HepG2 (cell line): ENCODE data around the gene ZFYVE27. TPM values are rescaled to one million over a fixed set of nuclear protein-coding genes. Genes with fewer than 3 reads are reported as not detected.

Source experiments
- AGO2 ChIP-seq: fragments of 200-400 bp; formaldehyde crosslinking; optimal IDR thresholded peaks from 2 replicates; pipeline ENCODE3; 2017; ENCODE audit warnings: mild to moderate bottlenecking, low read depth, low read length, moderate library complexity
- ATF7 ChIP-seq, 2 experiments: fragments of 450-650 bp in 1 of 2; sonication (generic) in 1 of 2; formaldehyde crosslinking in 1 of 2; IDR thresholded peaks; 2 replicates each; pipeline versions ENCODE4 v1.4.0 to v1.6.1; 2016 to 2020; ENCODE audit warnings: antibody characterized with exemption in 1 of 2, mild to moderate bottlenecking in 1 of 2, missing genetic modification reagents in 1 of 2
- EEA1 ChIP-seq: sonication (generic); formaldehyde crosslinking; IDR thresholded peaks from 2 replicates; pipeline ENCODE4 v1.5.1; 2020; ENCODE audit warnings: mild to moderate bottlenecking, missing genetic modification reagents, borderline replicate concordance
- GATAD2A ChIP-seq: IDR thresholded peaks from 2 replicates; pipeline ENCODE4 v1.6.1; 2016
- JDP2 ChIP-seq: sonication (generic); formaldehyde crosslinking; IDR thresholded peaks from 2 replicates; pipeline ENCODE4 v1.8.1; 2022; ENCODE audit warnings: missing genetic modification reagents, borderline replicate concordance
- KDM4B ChIP-seq: sonication (generic); formaldehyde crosslinking; IDR thresholded peaks from 2 replicates; pipeline ENCODE4 v1.4.0; 2020; ENCODE audit warnings: missing genetic modification reagents
- MAX ChIP-seq: IDR thresholded peaks from 2 replicates; pipeline ENCODE4 v1.6.1; 2012; ENCODE audit warnings: inconsistent platforms
- PAWR ChIP-seq: sonication (generic); formaldehyde crosslinking; IDR thresholded peaks from 2 replicates; pipeline ENCODE4 v1.4.0; 2020; ENCODE audit warnings: missing genetic modification reagents, mild to moderate bottlenecking, borderline replicate concordance
- RFXAP ChIP-seq: sonication (generic); formaldehyde crosslinking; IDR thresholded peaks from 2 replicates; pipeline ENCODE4 v1.4.0; 2020; ENCODE audit warnings: missing genetic modification reagents, borderline replicate concordance
- SCMH1 ChIP-seq: sonication (generic); formaldehyde crosslinking; IDR thresholded peaks from 2 replicates; pipeline ENCODE4 v1.9.0; 2021; ENCODE audit warnings: missing genetic modification reagents, mild to moderate bottlenecking, borderline replicate concordance
- SP1 ChIP-seq, 2 experiments: fragments of 450-650 bp in 1 of 2; sonication (generic) in 1 of 2; formaldehyde crosslinking in 1 of 2; IDR thresholded peaks; 2 replicates each; pipeline versions ENCODE4 v1.4.0 to v1.6.1; 2016 to 2020; ENCODE audit warnings: missing genetic modification reagents in 1 of 2
- TBX2 ChIP-seq: sonication (generic); formaldehyde crosslinking; IDR thresholded peaks from 2 replicates; pipeline ENCODE4 v1.5.0; 2020; ENCODE audit warnings: missing genetic modification reagents, mild to moderate bottlenecking, borderline replicate concordance
- ZBTB3 ChIP-seq: sonication (generic); formaldehyde crosslinking; IDR thresholded peaks from 2 replicates; pipeline ENCODE4 v1.4.0; 2020; ENCODE audit warnings: low read depth, mild to moderate bottlenecking, moderate library complexity, missing genetic modification reagents, borderline replicate concordance
- ZMAT3 ChIP-seq: sonication (generic); formaldehyde crosslinking; conservative IDR thresholded peaks from 2 replicates; pipeline ENCODE4 v1.7.0; 2021; ENCODE audit warnings: missing genetic modification reagents
- ZNF143 ChIP-seq: sonication (generic); formaldehyde crosslinking; IDR thresholded peaks from 2 replicates; pipeline ENCODE4 v1.4.0; 2020; ENCODE audit warnings: missing genetic modification reagents
- ZNF160 ChIP-seq: sonication (generic); formaldehyde crosslinking; IDR thresholded peaks from 2 replicates; pipeline ENCODE4 v1.8.0; 2022; ENCODE audit warnings: mild to moderate bottlenecking, inconsistent platforms, missing genetic modification reagents
- ZNF326 ChIP-seq: sonication (generic); formaldehyde crosslinking; IDR thresholded peaks from 2 replicates; pipeline ENCODE4 v1.4.0; 2020; ENCODE audit warnings: missing genetic modification reagents, borderline replicate concordance
- ZNF329 ChIP-seq: sonication (generic); formaldehyde crosslinking; IDR thresholded peaks from 2 replicates; pipeline ENCODE4 v1.9.0; 2021; ENCODE audit warnings: low read depth, mild to moderate bottlenecking, missing genetic modification reagents
- ZNF430 ChIP-seq: sonication (generic); formaldehyde crosslinking; IDR thresholded peaks from 2 replicates; pipeline ENCODE4 v1.9.0; 2021; ENCODE audit warnings: mild to moderate bottlenecking, missing genetic modification reagents
- ZNF563 ChIP-seq: sonication (generic); formaldehyde crosslinking; IDR thresholded peaks from 2 replicates; pipeline ENCODE4 v1.8.0; 2022; ENCODE audit warnings: mild to moderate bottlenecking, moderate library complexity, missing genetic modification reagents
- ZNF7 ChIP-seq: IDR thresholded peaks from 2 replicates; pipeline ENCODE4 v1.6.1; 2016; ENCODE audit warnings: missing biosample characterization, missing genetic modification reagents
- ZSCAN21 ChIP-seq: sonication (generic); formaldehyde crosslinking; IDR thresholded peaks from 2 replicates; pipeline ENCODE4 v1.8.0; 2022; ENCODE audit warnings: mild to moderate bottlenecking, missing genetic modification reagents, moderate library complexity, borderline replicate concordance
- polyA plus RNA-seq, 8 experiments: library from polyadenylated mRNA; depleted of rRNA in 3 of 8; stranded (reverse) in 7 of 8; unstranded in 1 of 8; fragments of >200 nt; fragmentation: Illumina TruSeq in 4 of 8; extraction: Trizol in 4 of 8; gene quantifications; 2 replicates each; pipeline versions ENCODE4 v1.2.1 to v1.2.3, GENCODE V29; 2011 to 2016; ENCODE audit warnings: low read depth in 4 of 8, missing spikeins in 1 of 8, mixed read lengths in 1 of 8; ENCODE audit not compliant: insufficient read depth in 1 of 8
- total RNA-seq, 5 experiments: library from RNA; depleted of rRNA; stranded (reverse); fragments of >200 nt; fragmentation: Illumina TruSeq; extraction: Trizol; gene quantifications; 2 replicates each; pipeline ENCODE4 v1.2.3, GENCODE V29; 2016; ENCODE audit warnings: low read depth in 1 of 5
- TF ChIP-seq, protein P1 (sequence below): sonication (generic); formaldehyde crosslinking; conservative IDR thresholded peaks from 2 replicates; pipeline ENCODE4 v1.8.0; 2022; ENCODE audit warnings: low read depth, missing genetic modification reagents
- TF ChIP-seq, protein P2 (sequence below): IDR thresholded peaks from 2 replicates; pipeline ENCODE4 v1.6.1; 2016; ENCODE audit warnings: missing biosample characterization, missing genetic modification reagents, low read depth
- TF ChIP-seq, protein P3 (sequence below): sonication (generic); formaldehyde crosslinking; IDR thresholded peaks from 2 replicates; pipeline ENCODE4 v1.4.0; 2020; ENCODE audit warnings: missing genetic modification reagents, borderline replicate concordance

Gene ZFYVE27
- total and polyA plus RNA-seq, 2 of the 13 experiments (the other 11 are each of a cell fraction or from before 2014, with no cell fraction given): 19.7 to 20.5 TPM

DNA sequence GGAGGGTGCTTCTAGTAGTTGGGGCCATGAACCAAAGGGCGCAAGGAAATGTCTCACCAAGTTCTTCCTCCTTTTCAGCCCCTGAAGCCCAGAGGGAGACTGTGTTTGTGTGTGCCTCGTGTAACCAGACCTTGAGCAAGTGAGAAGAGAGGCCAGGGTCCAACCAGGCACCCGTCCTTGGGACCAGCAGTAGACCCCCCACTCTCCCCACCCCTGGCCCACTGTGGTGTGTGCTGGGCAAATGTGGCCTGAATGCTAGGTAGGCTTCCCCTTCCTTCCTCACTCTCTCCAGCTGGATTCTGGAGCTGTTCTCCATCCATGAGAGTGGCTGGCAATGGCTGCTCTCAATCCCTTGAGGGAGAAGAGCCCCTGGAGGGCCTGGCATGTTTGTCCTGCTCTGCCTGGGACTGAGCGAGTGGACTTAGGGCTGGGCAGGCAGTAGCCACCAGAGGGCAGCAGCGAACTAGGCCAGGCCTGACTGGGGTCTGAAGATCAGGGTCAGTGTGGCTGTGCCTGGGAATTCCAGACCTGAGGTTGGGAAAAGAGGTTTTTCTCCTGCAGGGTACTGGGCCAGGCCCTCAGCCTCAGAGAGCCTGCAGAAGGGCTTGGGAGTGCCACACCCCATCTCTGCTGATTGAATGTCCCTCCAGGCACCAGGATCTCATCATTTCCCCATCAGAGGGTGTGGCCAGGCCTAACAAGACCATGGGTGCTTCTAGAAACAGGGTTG lies 22.4 kb downstream of the ZFYVE27 start (continued):
- TF ChIP-seq ATF7 (IDR thresholded peaks at IDR 0.05) (no peak), ATF7 (CRISPR knock-in tag; IDR thresholded peaks at IDR 0.05) (peak; percentile 58; the same call in 1 of the 2 replicates), JDP2 (CRISPR knock-in tag) (no peak), GATAD2A (CRISPR knock-in tag) (peak; percentile 76), ZMAT3 (CRISPR knock-in tag) (no peak; the same call in 1 of the 2 replicates), PAWR (CRISPR knock-in tag) (no peak), RFXAP (no peak), KDM4B (CRISPR knock-in tag) (0 out of 2 replicates have a peak, but pooled peaks have one; percentile 36), ZSCAN21 (CRISPR knock-in tag) (0 out of 2 replicates have a peak, but pooled peaks have one; percentile 35), SCMH1 (CRISPR knock-in tag) (no peak), SP1 (IDR thresholded peaks at IDR 0.05) (no peak), SP1 (CRISPR knock-in tag; IDR thresholded peaks at IDR 0.05) (peak; percentile 23; the same call in 1 of the 2 replicates), ZNF143 (CRISPR knock-in tag) (no peak), AGO2 (no peak), ZNF430 (CRISPR knock-in tag) (no peak), ZNF329 (no peak), ZNF7 (CRISPR knock-in tag) (no peak), TBX2 (no peak; the same call in 1 of the 2 replicates), ZBTB3 (no peak), ZNF563 (CRISPR knock-in tag) (0 out of 2 replicates have a peak, but pooled peaks have one; percentile 23), ZNF326 (CRISPR knock-in tag) (no peak), MAX (peak; percentile 13; the same call in 1 of the 2 replicates), ZNF160 (no peak), EEA1 (CRISPR knock-in tag) (no peak)
- TF ChIP-seq, protein P1, sequence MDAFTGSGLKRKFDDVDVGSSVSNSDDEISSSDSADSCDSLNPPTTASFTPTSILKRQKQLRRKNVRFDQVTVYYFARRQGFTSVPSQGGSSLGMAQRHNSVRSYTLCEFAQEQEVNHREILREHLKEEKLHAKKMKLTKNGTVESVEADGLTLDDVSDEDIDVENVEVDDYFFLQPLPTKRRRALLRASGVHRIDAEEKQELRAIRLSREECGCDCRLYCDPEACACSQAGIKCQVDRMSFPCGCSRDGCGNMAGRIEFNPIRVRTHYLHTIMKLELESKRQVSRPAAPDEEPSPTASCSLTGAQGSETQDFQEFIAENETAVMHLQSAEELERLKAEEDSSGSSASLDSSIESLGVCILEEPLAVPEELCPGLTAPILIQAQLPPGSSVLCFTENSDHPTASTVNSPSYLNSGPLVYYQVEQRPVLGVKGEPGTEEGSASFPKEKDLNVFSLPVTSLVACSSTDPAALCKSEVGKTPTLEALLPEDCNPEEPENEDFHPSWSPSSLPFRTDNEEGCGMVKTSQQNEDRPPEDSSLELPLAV (CRISPR knock-in tag): no peak
- TF ChIP-seq, protein P2, sequence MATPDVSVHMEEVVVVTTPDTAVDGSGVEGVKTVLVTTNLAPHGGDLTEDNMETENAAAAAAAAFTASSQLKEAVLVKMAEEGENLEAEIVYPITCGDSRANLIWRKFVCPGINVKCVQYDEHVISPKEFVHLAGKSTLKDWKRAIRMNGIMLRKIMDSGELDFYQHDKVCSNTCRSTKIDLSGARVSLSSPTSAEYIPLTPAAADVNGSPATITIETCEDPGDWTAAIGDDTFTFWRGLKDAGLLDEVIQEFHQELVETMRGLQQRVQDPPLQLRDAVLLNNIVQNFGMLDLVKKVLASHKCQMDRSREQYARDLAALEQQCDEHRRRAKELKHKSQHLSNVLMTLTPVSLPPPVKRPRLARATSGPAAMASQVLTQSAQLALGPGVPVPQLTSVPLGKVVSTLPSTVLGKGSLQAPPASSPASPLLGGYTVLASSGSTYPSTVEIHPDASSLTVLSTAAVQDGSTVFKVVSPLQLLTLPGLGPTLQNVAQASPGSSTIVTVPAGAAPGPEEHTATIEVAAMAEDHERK: no peak
- TF ChIP-seq, protein P3, sequence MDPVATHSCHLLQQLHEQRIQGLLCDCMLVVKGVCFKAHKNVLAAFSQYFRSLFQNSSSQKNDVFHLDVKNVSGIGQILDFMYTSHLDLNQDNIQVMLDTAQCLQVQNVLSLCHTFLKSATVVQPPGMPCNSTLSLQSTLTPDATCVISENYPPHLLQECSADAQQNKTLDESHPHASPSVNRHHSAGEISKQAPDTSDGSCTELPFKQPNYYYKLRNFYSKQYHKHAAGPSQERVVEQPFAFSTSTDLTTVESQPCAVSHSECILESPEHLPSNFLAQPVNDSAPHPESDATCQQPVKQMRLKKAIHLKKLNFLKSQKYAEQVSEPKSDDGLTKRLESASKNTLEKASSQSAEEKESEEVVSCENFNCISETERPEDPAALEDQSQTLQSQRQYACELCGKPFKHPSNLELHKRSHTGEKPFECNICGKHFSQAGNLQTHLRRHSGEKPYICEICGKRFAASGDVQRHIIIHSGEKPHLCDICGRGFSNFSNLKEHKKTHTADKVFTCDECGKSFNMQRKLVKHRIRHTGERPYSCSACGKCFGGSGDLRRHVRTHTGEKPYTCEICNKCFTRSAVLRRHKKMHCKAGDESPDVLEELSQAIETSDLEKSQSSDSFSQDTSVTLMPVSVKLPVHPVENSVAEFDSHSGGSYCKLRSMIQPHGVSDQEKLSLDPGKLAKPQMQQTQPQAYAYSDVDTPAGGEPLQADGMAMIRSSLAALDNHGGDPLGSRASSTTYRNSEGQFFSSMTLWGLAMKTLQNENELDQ: no peak
